Measurements from ENCODE around the gene SYT2. TPM values are rescaled to one million over a fixed set of nuclear protein-coding genes. Genes with fewer than 3 reads are reported as not detected.
"Not testable (repeated sequence)": the region's sequence is repeated elsewhere in the genome, so short reads cannot be mapped to it uniquely, and the experiment has no call there.

Gene SYT2
- total RNA-seq, 2 donors from 2014 or later: 0.02 TPM; not detected in 1

DNA sequence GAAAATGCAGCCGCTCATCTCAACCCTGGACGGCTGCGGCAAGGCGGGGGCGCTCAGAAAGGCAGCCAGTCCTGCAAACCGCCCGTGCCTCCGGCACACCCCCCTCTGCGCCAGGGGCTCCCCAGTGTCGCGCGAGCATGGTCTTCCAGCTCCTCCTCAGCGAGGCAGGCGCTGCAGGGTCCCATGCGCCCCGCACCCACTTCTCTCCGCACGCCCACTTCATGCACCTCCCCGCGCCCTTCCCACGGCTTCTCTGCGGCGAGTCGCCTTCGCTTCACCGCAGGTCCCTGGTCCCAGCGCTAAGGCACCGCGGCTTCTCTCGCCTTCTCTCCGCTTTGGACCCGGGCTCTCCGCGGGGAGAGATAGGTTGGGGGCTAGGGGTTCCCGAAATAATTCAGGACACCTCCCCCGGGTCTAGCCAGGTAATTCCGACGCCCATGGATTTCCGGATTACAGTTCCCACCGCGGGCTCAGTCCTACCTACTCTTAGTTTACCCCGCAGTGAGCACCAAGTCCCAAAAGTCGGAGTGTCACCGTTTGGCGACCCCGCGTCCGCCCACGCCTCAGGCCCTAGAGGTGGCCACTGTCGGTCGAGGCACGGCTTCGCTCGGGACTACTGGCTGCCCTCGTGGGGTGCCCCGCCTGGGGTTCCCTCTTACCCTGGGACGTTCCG lies 67.5 kb downstream of the SYT2 start:
- H3K9me3 Mint-ChIP-seq: no peaks in the 10 kb centered on the region
- H3K4me3 Mint-ChIP-seq: peak overlapping the region; percentile 78 to 82
- no peaks in the 10 kb centered on the region for H3K36me3 Mint-ChIP-seq (ENCODE audit: insufficient read depth in 2 of 2)
- H3K27ac Mint-ChIP-seq: no peak overlapping the region
- peaks cover 23% of the 10 kb centered on the region for H3K4me1 Mint-ChIP-seq (ENCODE audit: low read depth)
- peaks cover 83% of the 10 kb centered on the region for H3K27me3 Mint-ChIP-seq (ENCODE audit: low read depth)
- DNase-seq (peak; percentile 12), ATAC-seq (replicated peaks in 1 of 2) (peak; percentile 22 to 48)

DNA sequence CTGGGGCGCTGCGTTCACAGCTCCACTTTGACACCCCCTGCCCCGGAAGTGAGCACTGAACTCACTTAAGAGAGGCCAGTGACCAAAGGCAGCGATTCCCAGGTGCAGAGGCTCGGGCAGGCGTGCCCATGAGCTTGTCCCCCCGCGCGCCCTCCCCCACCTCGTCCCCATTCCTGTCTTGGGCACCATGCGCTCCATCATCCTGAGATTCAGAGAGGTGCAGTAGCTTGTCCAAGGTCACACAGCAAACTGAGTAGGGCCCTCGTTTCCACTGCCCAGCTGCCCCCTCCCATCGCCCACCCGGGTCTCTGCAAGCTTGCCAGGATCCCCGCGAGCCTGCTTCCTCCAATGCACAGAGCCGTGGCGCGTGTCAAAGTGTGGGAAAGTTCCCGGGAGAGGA lies 68.0 kb downstream of the SYT2 start:
- Mint-ChIP-seq H3K4me3 (peak overlapping the region in 1 of 2 donors; percentile 39), H3K36me3 (ENCODE audit: insufficient read depth in 2 of 2) (no peaks in the 10 kb centered on the region), H3K9me3 (no peaks in the 10 kb centered on the region), H3K27me3 (ENCODE audit: low read depth) (peaks cover 84% of the 10 kb centered on the region), H3K4me1 (ENCODE audit: low read depth) (peaks cover 23% of the 10 kb centered on the region), H3K27ac (no peak overlapping the region)
- DNase-seq (no peak), ATAC-seq (replicated peaks in 1 of 2) (no peak)

- no peaks in the 10 kb centered on the region for H3K9me3 Mint-ChIP-seq
- peaks cover 61% of the 10 kb centered on the region for H3K27me3 Mint-ChIP-seq (ENCODE audit: low read depth)
- H3K4me1 Mint-ChIP-seq (ENCODE audit: low read depth): peaks cover 20% of the 10 kb centered on the region
- no peaks in the 10 kb centered on the region for H3K36me3 Mint-ChIP-seq (ENCODE audit: insufficient read depth in 2 of 2)
- ATAC-seq (replicated peaks in 1 of 2): no peak
- no peak overlapping the region for H3K4me3 Mint-ChIP-seq
- no peak for DNase-seq
- H3K27ac Mint-ChIP-seq: no peak overlapping the region
Observed at GRCh38 chr1:202639500-202639899, 70.8 kb downstream of the SYT2 start.

DNA sequence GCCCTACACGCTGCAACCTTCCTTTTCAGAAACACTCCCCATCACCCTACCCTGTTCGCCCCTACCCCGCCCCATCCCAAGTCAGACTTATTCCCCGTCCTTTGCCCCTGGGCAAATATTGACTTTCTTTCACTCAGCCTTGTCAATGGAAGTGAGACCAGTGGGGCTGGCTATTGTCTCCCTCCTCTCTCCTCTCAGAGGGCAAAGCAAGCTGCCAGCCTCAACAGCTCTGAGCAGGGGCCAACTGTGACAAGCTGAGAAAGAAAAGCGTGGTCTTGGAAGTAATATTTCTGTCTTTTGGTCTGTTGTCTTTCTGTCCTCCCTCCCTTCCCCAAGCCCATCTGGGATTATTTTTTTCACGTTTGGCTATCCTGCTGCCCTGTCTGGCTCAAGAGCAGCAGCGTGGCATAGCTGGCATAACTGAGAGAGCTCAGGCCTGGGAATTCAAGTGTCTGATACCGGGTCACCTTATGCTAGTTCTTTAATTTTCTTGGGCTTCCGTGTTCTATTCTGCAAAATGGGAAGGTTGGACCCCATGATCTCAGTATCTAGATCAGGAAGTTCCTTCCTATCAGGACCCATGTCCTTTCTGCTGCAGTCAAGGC lies 71.5 kb downstream of the SYT2 start:
- H3K36me3 Mint-ChIP-seq (ENCODE audit: insufficient read depth in 2 of 2); H3K9me3 Mint-ChIP-seq; ATAC-seq (replicated peaks in 1 of 2); H3K4me3 Mint-ChIP-seq; DNase-seq; H3K27ac Mint-ChIP-seq: not testable (repeated sequence)
- H3K4me1 Mint-ChIP-seq (ENCODE audit: low read depth): peaks cover 13% of the 10 kb centered on the region
- peaks cover 54% of the 10 kb centered on the region for H3K27me3 Mint-ChIP-seq (ENCODE audit: low read depth)

DNA sequence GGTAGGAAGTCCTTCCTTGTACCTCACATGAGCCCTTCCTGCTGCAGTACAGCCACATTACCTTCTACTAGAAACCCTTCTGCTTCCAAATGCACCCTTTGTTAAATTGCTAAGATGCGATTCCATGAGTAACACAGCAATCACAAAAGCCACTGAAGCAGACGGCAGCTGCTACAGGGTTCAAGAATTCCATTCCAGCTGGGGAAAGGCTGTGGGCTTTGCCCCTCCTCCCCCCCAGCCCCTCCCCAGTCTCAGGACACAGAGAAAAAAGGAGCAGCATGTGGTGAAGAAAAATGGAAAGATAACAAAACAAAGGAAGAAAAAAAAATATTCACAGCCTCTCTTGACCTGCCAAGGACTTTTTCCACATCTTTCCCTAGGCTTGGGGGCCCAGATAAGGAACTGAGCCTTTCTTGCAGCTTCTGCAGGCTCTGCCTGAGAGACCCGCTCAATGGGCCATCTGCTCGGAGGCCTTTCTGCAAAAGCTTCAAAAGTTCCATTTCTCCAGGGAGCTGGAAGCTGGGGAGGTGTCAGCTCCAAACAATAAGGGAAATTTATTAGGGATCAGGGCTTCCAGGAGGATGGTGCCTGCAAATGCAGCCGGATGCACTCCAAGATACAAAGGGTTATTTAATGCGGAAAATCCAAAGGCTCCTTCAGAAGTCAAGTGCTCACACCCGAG lies 72.1 kb downstream of the SYT2 start:
- DNase-seq: no peak
- H3K36me3 Mint-ChIP-seq (ENCODE audit: insufficient read depth in 2 of 2): no peaks in the 10 kb centered on the region
- H3K4me1 Mint-ChIP-seq (ENCODE audit: low read depth): peaks cover 7% of the 10 kb centered on the region
- no peak overlapping the region for H3K4me3 Mint-ChIP-seq
- no peaks in the 10 kb centered on the region for H3K9me3 Mint-ChIP-seq
- ATAC-seq (replicated peaks in 1 of 2): no peak
- peaks cover 50% of the 10 kb centered on the region for H3K27me3 Mint-ChIP-seq (ENCODE audit: low read depth)
- H3K27ac Mint-ChIP-seq: no peak overlapping the region

DNA sequence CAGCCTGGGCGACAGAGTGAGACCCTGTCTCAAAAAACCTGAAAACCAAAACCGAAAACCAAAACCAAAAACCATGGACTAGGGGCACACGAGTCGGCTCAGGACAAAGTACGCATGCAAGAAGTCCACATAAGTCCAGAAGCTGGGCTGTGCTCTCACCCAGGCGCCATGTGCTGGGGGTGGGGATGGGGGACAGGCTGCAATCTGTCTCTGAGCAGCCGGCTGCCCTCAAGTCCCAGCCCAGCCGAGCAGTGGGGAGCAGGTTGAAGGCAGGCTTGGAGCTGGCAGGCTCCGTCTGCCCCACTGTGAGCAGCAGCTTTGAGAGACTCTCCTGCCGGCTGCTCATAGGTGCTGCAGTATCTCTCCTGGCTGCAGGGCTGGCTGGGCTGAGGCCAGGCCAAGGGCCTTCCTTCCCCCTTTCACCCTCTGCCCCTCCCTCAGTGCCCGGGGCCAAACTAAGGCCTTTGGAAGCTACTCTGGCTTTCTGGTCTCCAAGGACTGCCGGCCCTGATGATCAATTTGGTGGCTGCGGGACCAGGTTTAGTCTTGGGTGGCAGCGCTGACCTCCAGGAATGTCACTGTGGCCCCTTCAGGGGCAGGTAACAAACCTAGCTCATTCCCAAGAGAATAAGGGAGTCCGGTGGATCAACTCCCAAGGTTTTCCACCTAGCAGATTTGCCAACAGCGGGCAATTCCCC lies 72.8 kb downstream of the SYT2 start:
- peaks cover 45% of the 10 kb centered on the region for H3K27me3 Mint-ChIP-seq (ENCODE audit: low read depth)
- not testable (repeated sequence) for DNase-seq; H3K4me3 Mint-ChIP-seq; H3K4me1 Mint-ChIP-seq (ENCODE audit: low read depth); ATAC-seq (replicated peaks in 1 of 2); H3K9me3 Mint-ChIP-seq; H3K36me3 Mint-ChIP-seq (ENCODE audit: insufficient read depth in 2 of 2); H3K27ac Mint-ChIP-seq

- not testable (repeated sequence) for H3K4me3 Mint-ChIP-seq; H3K4me1 Mint-ChIP-seq (ENCODE audit: low read depth); DNase-seq; ATAC-seq (replicated peaks in 1 of 2); H3K36me3 Mint-ChIP-seq (ENCODE audit: insufficient read depth in 2 of 2); H3K27ac Mint-ChIP-seq; H3K9me3 Mint-ChIP-seq
- H3K27me3 Mint-ChIP-seq (ENCODE audit: low read depth): peaks cover 32% of the 10 kb centered on the region
Observed at GRCh38 chr1:202636171-202636570, 74.1 kb downstream of the SYT2 start.

DNA sequence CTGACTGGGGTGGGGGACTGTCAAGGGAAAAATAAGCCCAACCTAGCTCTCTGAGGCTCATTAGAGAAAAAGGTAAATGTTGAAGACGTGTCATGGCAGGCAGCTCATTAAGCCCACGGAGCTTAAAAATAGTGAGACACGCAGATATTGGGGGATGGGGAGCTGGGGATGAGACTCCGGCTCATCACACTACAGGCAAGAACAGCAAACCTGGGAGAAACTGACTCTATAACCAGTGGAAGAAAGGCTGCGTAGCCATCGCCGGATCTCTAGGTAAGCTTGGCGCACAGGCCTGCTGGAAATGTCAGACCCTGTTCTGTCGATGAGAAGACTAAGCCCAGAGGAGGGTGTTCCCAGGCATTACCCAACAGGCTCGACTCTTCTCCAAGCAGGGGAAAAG lies 78.0 kb downstream of the SYT2 start:
- no peak overlapping the region for H3K4me3 Mint-ChIP-seq
- no peak overlapping the region for H3K27ac Mint-ChIP-seq
- H3K36me3 Mint-ChIP-seq (ENCODE audit: insufficient read depth in 2 of 2): no peaks in the 10 kb centered on the region
- H3K27me3 Mint-ChIP-seq (ENCODE audit: low read depth): no peaks in the 10 kb centered on the region
- ATAC-seq (replicated peaks in 1 of 2) (no peak), DNase-seq (no peak)
- H3K9me3 Mint-ChIP-seq: no peaks in the 10 kb centered on the region
- H3K4me1 Mint-ChIP-seq (ENCODE audit: low read depth): peaks cover 21% of the 10 kb centered on the region

GRCh38 chr1:202631076-202631923 lies 79.0 kb downstream of the SYT2 start:
- DNase-seq (no peak), ATAC-seq (replicated peaks in 1 of 2) (no peak)
- Mint-ChIP-seq H3K9me3 (no peaks in the 10 kb centered on the region), H3K27me3 (ENCODE audit: low read depth) (no peaks in the 10 kb centered on the region), H3K27ac (no peak overlapping the region), H3K4me3 (no peak overlapping the region), H3K4me1 (ENCODE audit: low read depth) (peaks cover 21% of the 10 kb centered on the region), H3K36me3 (ENCODE audit: insufficient read depth in 2 of 2) (no peaks in the 10 kb centered on the region)

DNA sequence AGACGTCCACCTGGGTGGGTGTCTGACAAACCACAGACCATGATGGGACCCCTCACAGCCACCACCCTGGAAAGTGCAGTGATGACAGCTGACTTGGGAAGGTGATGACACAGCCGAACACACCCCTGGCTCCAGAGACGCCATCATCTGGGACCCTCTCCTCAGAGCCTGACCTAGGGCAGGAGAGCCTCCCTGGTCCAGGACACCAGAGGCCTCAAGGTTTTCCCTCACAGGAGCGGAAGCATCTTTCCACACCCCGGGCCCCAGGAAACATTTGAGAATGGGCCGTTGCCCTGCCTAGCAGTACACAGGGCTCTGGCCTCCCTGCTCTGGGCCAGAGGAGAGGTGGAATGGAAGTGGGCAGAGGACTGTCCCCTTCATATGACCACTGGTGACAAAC lies 79.7 kb downstream of the SYT2 start:
- Mint-ChIP-seq H3K4me1 (ENCODE audit: low read depth) (peaks cover 21% of the 10 kb centered on the region), H3K27ac (no peak overlapping the region), H3K36me3 (ENCODE audit: insufficient read depth in 2 of 2) (no peaks in the 10 kb centered on the region), H3K4me3 (no peak overlapping the region), H3K27me3 (ENCODE audit: low read depth) (no peaks in the 10 kb centered on the region), H3K9me3 (no peaks in the 10 kb centered on the region)
- DNase-seq: no peak
- ATAC-seq (replicated peaks in 1 of 2): no peak

- not testable (repeated sequence) for H3K27me3 Mint-ChIP-seq (ENCODE audit: low read depth); ATAC-seq (replicated peaks in 1 of 2); H3K36me3 Mint-ChIP-seq (ENCODE audit: insufficient read depth in 2 of 2); H3K4me3 Mint-ChIP-seq; DNase-seq; H3K27ac Mint-ChIP-seq; H3K9me3 Mint-ChIP-seq
- peaks cover 21% of the 10 kb centered on the region for H3K4me1 Mint-ChIP-seq (ENCODE audit: low read depth)
Observed at GRCh38 chr1:202630096-202630495, 80.2 kb downstream of the SYT2 start.

- peak overlapping the region in 1 of 2 donors; percentile 28 for H3K4me3 Mint-ChIP-seq
- not testable (repeated sequence) for H3K36me3 Mint-ChIP-seq (ENCODE audit: insufficient read depth in 2 of 2); DNase-seq; H3K27me3 Mint-ChIP-seq (ENCODE audit: low read depth); H3K27ac Mint-ChIP-seq; H3K9me3 Mint-ChIP-seq
- H3K4me1 Mint-ChIP-seq (ENCODE audit: low read depth): peaks cover 21% of the 10 kb centered on the region
- ATAC-seq (replicated peaks in 1 of 2): peak; percentile 70 to 72
Observed at GRCh38 chr1:202629257-202629811, 80.9 kb downstream of the SYT2 start.

Measured in activated T-cell treated with anti-CD3 and anti-CD28 coated beads, Interleukin-2, amount 50 U/mL, for 72 hours (primary cell).